Measurements from ENCODE around the gene FAM240B. TPM values are rescaled to one million over a fixed set of nuclear protein-coding genes. Genes with fewer than 3 reads are reported as not detected.

The FAM240B gene
- total RNA-seq, 1 experiment from 2014 or later, result not detected

DNA sequence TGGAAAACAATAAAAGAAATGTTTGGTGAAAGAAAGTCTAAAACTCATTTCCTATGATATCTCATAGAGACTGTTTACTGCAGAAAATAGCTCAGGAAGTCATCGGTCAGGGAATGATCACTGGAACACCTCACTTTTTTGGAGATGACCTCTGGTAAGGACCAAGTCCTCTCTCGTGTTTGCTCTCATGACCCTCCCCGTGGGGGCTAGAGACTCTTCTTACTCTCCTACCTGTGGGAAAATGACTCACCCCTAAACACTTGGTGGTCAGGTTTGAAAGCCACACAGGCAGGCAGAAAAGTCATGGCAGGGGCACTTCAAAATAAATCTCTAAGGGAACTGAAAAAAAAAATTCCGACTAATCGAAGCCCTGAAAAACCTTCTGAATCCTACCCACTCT is 48.2 kb downstream of the FAM240B start:
- peak in 1 of 2 experiments; percentile 25 for DNase-seq (ENCODE audit: low read depth in 1 of 2, low spot score in 2 of 2)
- Histone ChIP-seq H3K4me1 (replicated peaks) (peaks cover 16% of the 10 kb centered on the region), H3K27ac (peak overlapping the region; percentile 63), H3K9me3 (replicated peaks) (no peaks in the 10 kb centered on the region), H3K4me3 (no peak overlapping the region), H3K27me3 (replicated peaks) (no peaks in the 10 kb centered on the region), H3K36me3 (no peaks in the 10 kb centered on the region)

DNA sequence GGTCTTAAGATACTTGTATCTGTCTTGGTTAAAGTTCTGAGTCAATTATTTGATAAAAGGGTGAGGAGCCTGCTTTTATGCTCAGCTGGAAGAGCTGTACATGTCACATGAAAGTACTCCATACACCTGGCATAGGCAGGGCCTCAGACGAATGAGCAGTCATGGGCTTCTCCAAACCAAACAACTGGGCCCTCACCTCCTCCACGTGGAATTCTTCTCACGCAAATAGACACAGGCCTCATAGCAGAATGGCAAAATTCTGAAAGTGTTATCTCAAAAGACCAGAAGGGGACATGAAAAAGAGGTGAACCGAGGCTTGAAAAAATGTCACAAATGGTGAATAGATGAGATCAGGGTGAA is 48.6 kb downstream of the FAM240B start:
- peaks cover 16% of the 10 kb centered on the region for H3K4me1 ChIP-seq (replicated peaks)
- no peaks in the 10 kb centered on the region for H3K27me3 ChIP-seq (replicated peaks)
- H3K4me3 ChIP-seq, result no peak overlapping the region
- H3K27ac ChIP-seq, result peak overlapping the region; percentile 63
- no peak for DNase-seq (ENCODE audit: low read depth in 1 of 2, low spot score in 2 of 2)
- no peaks in the 10 kb centered on the region for H3K36me3 ChIP-seq
- no peaks in the 10 kb centered on the region for H3K9me3 ChIP-seq (replicated peaks)

DNA sequence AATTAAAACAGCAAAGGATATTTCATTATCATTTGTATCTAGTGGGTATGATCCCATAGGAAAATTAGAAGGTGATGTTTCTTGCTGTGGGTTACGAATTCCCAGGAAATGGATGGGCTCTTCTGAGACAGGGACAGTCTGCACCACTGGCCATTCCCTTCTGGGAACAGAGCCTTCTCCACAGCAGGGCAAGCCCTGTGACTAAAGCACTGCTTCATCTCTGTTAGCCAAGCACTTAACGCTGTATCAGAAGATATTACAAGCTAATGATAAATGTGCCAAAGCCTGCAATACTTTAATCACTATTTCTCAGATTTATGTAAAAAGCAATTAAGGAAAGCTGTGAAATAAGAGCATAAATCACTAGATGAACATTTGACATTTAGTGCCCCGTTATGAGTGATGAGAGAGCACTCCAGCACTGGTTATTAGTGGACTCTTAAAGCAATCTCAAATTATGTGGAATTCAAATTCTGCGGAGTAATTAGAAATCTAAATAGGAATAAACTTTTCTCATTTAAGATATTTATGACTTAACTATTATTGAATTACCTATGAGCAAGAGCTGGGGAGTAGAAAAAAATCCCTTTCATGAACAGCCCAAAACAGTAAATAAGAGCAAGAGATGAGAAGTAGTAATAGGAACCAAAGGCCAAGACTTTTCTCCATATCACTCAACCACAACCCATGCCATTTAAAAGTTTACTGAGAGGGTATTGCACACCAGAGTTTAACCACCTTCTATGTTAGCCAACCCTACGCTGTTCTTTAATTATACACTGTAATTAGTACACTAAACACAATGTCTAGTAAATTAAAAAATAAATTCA is 49.2 kb downstream of the FAM240B start:
- no peak overlapping the region for H3K4me3 ChIP-seq
- no peak for DNase-seq (ENCODE audit: low read depth in 1 of 2, low spot score in 2 of 2)
- H3K9me3 ChIP-seq (replicated peaks), result no peaks in the 10 kb centered on the region
- no peak overlapping the region for H3K27ac ChIP-seq
- no peaks in the 10 kb centered on the region for H3K36me3 ChIP-seq
- H3K4me1 ChIP-seq (replicated peaks), result peaks cover 16% of the 10 kb centered on the region
- no peaks in the 10 kb centered on the region for H3K27me3 ChIP-seq (replicated peaks)

DNA sequence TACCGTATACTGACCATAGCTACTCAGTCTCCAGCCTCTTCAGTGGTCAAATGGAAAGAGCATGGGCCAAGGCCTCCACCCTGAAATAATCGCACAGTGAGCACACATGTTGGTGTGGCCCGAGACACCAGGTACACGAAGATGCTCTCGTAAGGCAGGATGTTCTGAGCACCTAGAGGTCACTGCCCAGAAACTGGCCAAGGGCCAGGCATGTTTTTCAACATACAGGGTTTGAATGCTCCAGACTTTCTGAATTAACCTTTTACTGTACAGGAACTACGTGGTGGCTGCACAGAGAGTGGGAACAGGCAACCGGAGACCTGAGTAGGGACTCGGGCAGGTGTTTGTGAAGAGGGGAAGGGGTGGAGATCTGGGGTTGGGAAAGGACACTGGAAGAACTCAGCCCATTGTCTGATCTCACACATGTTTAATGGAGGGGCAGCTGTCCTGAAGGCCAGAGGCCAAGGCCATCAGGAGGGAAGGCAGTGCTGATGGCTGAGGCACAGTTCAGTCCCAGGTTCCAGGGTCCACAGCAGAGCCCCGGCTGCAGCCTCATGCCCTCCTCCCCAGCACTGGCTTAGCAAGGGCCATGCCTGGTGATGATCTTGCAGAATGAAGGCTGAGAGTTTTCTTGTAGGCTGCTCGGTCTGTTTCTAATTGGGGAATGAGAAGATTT is 51.0 kb downstream of the FAM240B start:
- H3K27ac ChIP-seq, result no peak overlapping the region
- DNase-seq (ENCODE audit: low read depth in 1 of 2, low spot score in 2 of 2), result no peak
- H3K36me3 ChIP-seq, result no peaks in the 10 kb centered on the region
- H3K27me3 ChIP-seq (replicated peaks), result no peaks in the 10 kb centered on the region
- peaks cover 16% of the 10 kb centered on the region for H3K4me1 ChIP-seq (replicated peaks)
- no peak overlapping the region for H3K4me3 ChIP-seq
- no peaks in the 10 kb centered on the region for H3K9me3 ChIP-seq (replicated peaks)

DNA sequence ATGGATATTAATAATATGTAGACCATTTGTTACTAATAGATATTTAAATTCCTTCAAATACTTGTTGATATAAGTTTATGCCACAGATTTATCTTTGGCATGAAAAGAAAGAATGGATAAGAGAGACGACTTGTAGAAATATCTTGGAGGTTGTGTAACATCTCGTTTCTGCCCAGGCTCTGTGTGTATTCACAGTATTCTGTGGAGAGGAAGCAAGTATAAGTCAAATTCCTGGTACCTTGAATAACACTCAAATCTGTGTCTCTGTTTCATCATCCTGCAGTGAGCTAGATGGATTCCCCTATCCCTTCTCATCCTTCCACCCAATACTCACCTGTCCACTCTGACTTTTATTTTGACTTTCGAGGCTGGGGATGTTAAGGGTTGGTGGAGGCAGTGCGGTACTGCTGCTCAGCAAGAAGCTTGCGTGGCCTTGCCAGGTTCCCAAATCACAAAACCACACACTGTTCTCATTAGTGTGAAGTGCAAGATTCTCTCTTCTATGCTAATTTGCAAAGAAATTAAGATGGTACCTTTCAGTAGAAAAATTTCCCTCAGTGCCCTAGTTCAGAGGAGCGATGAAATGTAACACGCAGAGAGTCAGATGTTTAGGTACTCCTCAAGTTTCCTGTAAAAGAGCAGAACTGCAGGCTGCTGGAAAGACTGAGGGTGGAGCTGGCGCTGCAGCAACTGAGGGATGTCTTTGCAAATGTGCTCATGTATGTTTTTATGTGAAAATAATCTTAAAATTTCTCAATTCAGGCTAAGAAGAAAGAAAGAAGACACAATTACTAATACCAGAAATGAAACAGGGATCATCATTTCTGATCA is 57.0 kb downstream of the FAM240B start:
- Histone ChIP-seq H3K4me3 (no peak overlapping the region), H3K27me3 (replicated peaks) (no peaks in the 10 kb centered on the region), H3K9me3 (replicated peaks) (no peaks in the 10 kb centered on the region), H3K36me3 (no peaks in the 10 kb centered on the region), H3K27ac (no peak overlapping the region), H3K4me1 (replicated peaks) (no peaks in the 10 kb centered on the region)
- no peak for DNase-seq (ENCODE audit: low read depth in 1 of 2, low spot score in 2 of 2)

DNA sequence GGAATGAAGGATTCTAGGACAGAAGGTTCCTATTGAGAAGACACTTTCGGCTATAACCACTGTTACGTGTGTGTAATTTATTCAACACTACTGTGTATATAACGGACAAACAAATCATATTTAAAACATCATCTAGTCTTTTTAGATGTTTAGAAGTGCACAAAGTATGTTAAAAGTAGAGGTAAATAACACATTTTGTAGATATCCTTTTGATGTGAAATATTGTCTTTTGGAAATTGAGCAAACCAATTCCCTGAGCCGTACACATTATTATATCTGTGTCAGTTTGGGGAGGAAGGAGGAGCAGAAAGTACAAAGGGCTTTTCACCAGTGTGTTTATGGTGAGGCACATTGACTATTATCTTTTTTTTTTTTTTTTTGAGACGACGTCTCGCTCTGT is 60.4 kb downstream of the FAM240B start:
- no peak overlapping the region for H3K4me3 ChIP-seq
- H3K36me3 ChIP-seq, result no peaks in the 10 kb centered on the region
- H3K27me3 ChIP-seq (replicated peaks), result no peaks in the 10 kb centered on the region

DNA sequence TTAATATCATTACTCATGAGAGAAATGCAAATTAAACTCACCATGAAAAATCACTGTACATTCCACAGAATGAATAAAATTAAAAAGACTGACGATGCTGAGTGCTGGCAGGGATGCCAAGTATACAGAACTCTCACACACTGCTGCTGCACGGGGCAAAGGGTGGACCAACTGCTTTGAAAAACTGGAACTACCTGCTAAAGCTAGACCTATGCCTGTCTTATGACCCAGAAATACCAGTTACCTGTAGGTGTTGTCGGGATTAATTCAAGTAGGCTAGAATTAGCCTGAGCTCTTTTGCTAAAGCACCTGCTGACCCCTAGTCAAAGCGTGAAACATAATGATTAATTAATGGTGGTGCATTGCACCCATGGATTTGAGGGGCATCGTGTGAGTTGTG is 63.0 kb downstream of the FAM240B start:
- no peaks in the 10 kb centered on the region for H3K36me3 ChIP-seq
- H3K4me3 ChIP-seq, result no peak overlapping the region
- no peaks in the 10 kb centered on the region for H3K4me1 ChIP-seq (replicated peaks)
- no peaks in the 10 kb centered on the region for H3K27me3 ChIP-seq (replicated peaks)
- no peak overlapping the region for H3K27ac ChIP-seq
- DNase-seq (ENCODE audit: low read depth in 1 of 2, low spot score in 2 of 2), result no peak
- no peaks in the 10 kb centered on the region for H3K9me3 ChIP-seq (replicated peaks)

More for the DNA sequence above, 60.4 kb downstream of the FAM240B start:
- DNase-seq (ENCODE audit: low read depth in 1 of 2, low spot score in 2 of 2), result no peak
- Histone ChIP-seq H3K27ac (no peak overlapping the region), H3K9me3 (replicated peaks) (no peaks in the 10 kb centered on the region), H3K4me1 (replicated peaks) (no peaks in the 10 kb centered on the region)

DNA sequence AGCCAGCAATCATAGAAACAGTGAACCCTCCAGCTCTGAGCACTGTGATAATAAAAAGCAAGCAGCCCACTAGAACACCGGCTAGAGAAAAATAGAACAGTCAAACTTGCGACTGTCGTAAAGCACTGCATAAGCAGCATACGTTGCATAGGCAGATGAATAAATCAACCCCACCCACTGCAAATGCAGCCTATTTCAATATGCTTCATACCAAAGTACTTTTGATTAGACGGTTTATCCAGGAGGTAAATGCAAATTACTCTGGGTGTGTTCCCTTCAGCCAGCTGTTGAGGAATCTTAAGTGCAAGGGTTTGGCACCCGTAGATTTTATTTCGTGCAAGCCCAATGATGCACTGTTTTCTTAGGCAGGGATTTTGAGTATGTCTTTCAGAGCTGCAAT is 67.4 kb downstream of the FAM240B start:
- DNase-seq (ENCODE audit: low read depth in 1 of 2, low spot score in 2 of 2), result no peak

DNA sequence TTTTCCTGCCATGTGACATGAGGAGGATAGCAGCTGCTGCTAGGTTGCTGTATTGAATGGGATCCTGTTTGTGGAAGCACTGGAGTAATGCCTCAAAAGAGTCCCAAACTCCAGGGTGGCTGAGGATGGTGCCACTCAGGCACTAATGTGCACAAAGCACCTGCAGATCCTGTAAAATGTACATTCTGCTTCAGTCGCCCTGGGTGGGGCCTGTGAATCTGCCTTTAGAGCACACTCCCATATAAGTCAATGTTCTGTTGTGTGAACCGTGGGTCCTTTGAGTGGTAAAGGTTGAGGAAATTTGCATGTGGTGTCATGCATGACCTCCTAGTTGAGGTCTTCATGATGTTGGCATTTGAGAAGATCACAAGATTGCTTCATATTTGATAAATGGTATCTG is 67.9 kb downstream of the FAM240B start:
- Histone ChIP-seq H3K4me3 (no peak overlapping the region), H3K27ac (no peak overlapping the region), H3K27me3 (replicated peaks) (no peaks in the 10 kb centered on the region), H3K9me3 (replicated peaks) (no peaks in the 10 kb centered on the region), H3K4me1 (replicated peaks) (no peaks in the 10 kb centered on the region), H3K36me3 (no peaks in the 10 kb centered on the region)
- no peak for DNase-seq (ENCODE audit: low read depth in 1 of 2, low spot score in 2 of 2)

More for the DNA sequence above, 67.4 kb downstream of the FAM240B start:
- Histone ChIP-seq H3K36me3 (no peaks in the 10 kb centered on the region), H3K27ac (no peak overlapping the region), H3K4me3 (no peak overlapping the region), H3K27me3 (replicated peaks) (no peaks in the 10 kb centered on the region), H3K9me3 (replicated peaks) (no peaks in the 10 kb centered on the region), H3K4me1 (replicated peaks) (no peaks in the 10 kb centered on the region)

DNA sequence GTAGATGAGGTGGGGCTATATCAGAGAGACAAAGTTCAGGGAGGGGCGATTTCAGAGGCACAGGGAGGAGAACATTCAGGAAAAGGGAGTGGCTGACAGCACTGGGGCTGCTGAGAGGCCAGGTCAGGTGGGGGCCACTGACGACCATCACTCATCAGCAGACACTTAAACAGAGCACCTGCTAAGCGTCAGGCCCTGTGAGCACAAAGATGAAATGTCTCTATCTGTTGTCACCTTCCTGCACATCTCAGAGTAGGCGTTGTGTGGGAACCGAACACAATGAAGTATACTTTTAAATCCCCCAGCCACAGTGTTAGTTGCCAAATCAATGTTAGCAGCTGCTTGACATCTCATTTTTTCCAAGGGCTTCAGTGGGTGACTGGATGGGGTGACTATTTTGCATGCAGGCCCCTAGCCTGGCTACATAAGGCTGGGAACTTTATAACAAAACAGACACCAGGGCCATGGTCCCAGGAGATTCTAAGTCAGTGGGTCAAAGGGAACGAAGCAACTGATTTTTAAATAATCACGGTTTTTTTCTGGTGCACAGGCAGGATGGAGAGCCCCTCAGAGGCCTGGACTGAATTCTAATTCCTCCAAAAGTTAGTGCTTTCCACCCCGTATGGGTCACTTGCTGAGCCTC is 68.4 kb downstream of the FAM240B start:
- no peak for DNase-seq (ENCODE audit: low read depth in 1 of 2, low spot score in 2 of 2)
- Histone ChIP-seq H3K27ac (no peak overlapping the region), H3K4me1 (replicated peaks) (no peaks in the 10 kb centered on the region), H3K36me3 (no peaks in the 10 kb centered on the region), H3K9me3 (replicated peaks) (no peaks in the 10 kb centered on the region), H3K27me3 (replicated peaks) (no peaks in the 10 kb centered on the region), H3K4me3 (no peak overlapping the region)

DNA sequence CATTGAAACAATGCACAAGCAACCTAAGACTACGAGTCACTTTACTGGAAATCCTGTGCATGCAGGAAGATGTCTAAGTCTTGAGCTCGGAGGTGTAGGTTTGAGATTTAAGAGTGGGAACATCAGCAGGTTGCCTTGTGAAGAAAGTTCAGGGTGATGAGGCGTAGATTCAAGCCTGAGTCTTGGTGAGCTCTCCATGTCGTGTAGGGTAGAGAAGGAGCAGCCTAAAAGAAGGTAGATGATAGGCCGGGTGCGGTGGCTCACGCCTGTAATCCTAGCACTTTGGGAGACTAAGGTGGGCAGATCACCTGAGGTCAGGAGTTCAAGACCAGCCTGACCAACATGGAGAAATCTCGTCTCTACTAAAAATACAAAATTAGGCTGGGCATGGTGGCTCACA is 69.4 kb downstream of the FAM240B start:
- no peak for DNase-seq (ENCODE audit: low read depth in 1 of 2, low spot score in 2 of 2)
- Histone ChIP-seq H3K4me3 (no peak overlapping the region), H3K27me3 (replicated peaks) (no peaks in the 10 kb centered on the region), H3K4me1 (replicated peaks) (no peaks in the 10 kb centered on the region), H3K27ac (no peak overlapping the region), H3K9me3 (replicated peaks) (no peaks in the 10 kb centered on the region), H3K36me3 (no peaks in the 10 kb centered on the region)

DNA sequence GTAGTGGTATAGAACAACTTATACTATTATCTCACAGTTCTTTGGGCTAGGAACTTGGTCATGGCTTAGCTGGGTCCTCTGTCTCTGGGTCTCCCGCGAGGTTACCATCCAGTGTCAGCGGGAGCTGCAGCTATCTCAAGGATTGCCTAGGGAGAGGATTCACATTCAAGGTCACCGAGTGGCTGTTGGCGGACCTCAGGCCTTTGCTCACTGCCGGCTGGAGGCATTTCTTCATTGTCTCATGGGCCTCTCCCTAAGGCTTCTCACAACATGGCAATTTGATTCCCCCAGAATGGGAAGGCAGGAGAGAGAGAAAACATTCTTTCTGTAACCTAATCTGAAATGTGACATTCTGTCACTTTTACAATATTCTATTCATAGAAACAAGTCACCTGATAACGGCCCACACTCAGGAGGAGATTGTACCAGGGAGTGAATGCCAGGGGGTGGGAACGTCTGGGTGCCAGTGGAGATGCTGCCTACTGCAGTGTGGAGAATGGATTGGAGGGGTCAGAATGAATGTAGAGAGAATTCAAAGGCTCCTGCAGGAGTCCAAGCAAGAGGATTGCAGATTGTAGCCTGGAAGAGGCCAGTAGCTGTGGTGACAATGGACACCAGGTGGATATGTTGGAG is 70.1 kb downstream of the FAM240B start:
- Histone ChIP-seq H3K4me3 (no peak overlapping the region), H3K36me3 (no peaks in the 10 kb centered on the region), H3K27me3 (replicated peaks) (no peaks in the 10 kb centered on the region), H3K4me1 (replicated peaks) (no peaks in the 10 kb centered on the region), H3K9me3 (replicated peaks) (no peaks in the 10 kb centered on the region), H3K27ac (no peak overlapping the region)
- no peak for DNase-seq (ENCODE audit: low read depth in 1 of 2, low spot score in 2 of 2)

DNA sequence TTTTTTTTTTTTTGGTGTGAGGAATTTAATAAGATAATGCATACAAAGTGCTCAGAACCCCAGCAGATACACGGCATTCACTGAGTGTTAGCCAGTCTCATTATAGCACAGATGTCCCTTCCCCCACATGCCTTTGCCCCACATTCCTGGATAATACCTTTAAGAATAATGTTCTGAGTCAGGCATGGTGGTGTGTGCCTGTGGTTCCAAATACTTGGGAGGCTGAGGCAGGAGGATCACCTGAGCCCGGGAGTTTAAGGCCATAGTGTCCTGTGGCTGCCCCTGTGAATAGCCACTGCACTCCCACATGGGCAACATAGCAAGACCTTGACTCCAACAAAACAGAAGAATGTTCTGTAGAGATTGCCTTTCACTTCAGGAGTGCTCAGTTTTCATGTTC is 75.3 kb downstream of the FAM240B start:
- H3K36me3 ChIP-seq, result no peaks in the 10 kb centered on the region
- no peak for DNase-seq (ENCODE audit: low read depth in 1 of 2, low spot score in 2 of 2)
- H3K27me3 ChIP-seq (replicated peaks), result no peaks in the 10 kb centered on the region
- H3K4me3 ChIP-seq, result no peak overlapping the region
- no peak overlapping the region for H3K27ac ChIP-seq
- no peaks in the 10 kb centered on the region for H3K9me3 ChIP-seq (replicated peaks)
- no peaks in the 10 kb centered on the region for H3K4me1 ChIP-seq (replicated peaks)

Measured in SJSA1 (cell line).